Neuron (in vitro differentiated cells): ENCODE data around the gene TMC2.
A peak's percentile ranks its signal among the peaks of the same experiment; 100 is the strongest.
"Not testable (repeated sequence)": the region's sequence is repeated elsewhere in the genome, so short reads cannot be mapped to it uniquely, and the experiment has no call there.

Experiments
- H2AFZ ChIP-seq: one replicate; pipeline ENCODE4 v1.6.1; 2013; ENCODE audit warnings: low read depth, mild to moderate bottlenecking, inconsistent platforms, low read length, moderate library complexity
- H3K27me3 ChIP-seq: one replicate; pipeline ENCODE4 v1.6.1; 2013; ENCODE audit warnings: low read length; ENCODE audit not compliant: insufficient read depth
- H3K36me3 ChIP-seq: one replicate; pipeline ENCODE4 v1.6.1; 2013; ENCODE audit warnings: low read length; ENCODE audit not compliant: insufficient read depth
- H3K4me1 ChIP-seq: one replicate; pipeline ENCODE4 v1.6.1; 2013; ENCODE audit warnings: low read length; ENCODE audit not compliant: insufficient read depth
- H3K4me3 ChIP-seq: 2 replicates; pipeline ENCODE4 v1.5.1; 2013; ENCODE audit warnings: mild to moderate bottlenecking, low read length, moderate library complexity
- H3K9me3 ChIP-seq: one replicate; pipeline ENCODE4 v1.6.1; 2013; ENCODE audit warnings: low read length

Gene TMC2

DNA sequence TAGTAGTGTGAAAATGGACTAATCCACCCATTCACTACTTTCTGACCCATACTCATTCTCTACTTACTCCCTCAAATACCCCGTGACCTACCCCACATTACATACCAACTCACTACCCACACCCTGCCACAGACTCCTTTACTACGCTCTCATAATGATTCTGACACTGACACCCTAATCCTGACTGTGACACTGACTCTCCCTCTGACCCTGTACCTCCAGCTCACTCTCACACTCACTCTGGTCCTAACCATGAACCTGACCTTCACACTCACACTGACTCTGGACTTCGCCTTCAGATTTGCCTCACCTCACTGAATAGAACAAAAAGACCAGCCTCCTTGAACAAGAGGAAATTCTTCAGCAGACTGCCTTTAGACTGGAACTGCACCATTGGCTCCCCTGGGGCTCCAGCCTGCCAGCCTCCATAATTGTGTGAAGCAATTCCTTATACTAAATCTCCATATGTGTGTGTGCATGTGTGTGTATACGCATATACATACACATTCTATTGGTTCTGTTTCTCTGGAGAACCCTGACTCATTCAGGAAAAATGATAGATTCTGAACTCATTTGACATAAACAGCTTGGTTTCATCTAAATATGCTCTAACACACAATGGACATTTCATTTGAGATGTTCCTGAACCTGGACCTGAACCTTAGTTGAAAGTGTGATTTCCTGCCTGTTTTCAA is 17.1 kb upstream of the TMC2 start:
- Histone ChIP-seq H3K36me3 (no peaks in the 10 kb centered on the region), H3K4me1 (peaks cover 3% of the 10 kb centered on the region), H3K9me3 (no peaks in the 10 kb centered on the region), H3K4me3 (no peak overlapping the region), H3K27me3 (no peaks in the 10 kb centered on the region), H2AFZ (no peak overlapping the region)

DNA sequence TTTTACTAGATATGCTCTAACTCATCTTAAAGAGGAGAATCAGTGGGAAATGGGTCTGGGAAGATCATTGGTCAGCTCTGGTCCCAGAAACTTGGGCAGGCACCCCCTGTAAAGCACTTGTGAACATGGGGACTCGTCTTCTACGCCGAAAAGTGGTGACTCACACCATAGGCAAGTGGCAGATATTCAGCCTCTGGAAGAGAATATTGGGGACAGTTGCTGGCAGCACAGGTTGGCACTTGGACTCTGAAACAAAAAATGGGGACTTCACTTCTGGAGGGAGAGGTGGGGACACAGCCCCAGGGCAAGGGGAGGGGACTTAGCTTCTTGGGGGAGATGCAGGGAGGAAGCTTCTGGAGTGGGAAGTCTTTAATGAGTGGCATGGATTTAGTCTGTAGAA is 15.8 kb upstream of the TMC2 start:
- Histone ChIP-seq H3K4me1 (peaks cover 4% of the 10 kb centered on the region), H3K27me3 (no peaks in the 10 kb centered on the region), H3K9me3 (no peaks in the 10 kb centered on the region), H3K4me3 (no peak overlapping the region), H3K36me3 (no peaks in the 10 kb centered on the region), H2AFZ (no peak overlapping the region)

DNA sequence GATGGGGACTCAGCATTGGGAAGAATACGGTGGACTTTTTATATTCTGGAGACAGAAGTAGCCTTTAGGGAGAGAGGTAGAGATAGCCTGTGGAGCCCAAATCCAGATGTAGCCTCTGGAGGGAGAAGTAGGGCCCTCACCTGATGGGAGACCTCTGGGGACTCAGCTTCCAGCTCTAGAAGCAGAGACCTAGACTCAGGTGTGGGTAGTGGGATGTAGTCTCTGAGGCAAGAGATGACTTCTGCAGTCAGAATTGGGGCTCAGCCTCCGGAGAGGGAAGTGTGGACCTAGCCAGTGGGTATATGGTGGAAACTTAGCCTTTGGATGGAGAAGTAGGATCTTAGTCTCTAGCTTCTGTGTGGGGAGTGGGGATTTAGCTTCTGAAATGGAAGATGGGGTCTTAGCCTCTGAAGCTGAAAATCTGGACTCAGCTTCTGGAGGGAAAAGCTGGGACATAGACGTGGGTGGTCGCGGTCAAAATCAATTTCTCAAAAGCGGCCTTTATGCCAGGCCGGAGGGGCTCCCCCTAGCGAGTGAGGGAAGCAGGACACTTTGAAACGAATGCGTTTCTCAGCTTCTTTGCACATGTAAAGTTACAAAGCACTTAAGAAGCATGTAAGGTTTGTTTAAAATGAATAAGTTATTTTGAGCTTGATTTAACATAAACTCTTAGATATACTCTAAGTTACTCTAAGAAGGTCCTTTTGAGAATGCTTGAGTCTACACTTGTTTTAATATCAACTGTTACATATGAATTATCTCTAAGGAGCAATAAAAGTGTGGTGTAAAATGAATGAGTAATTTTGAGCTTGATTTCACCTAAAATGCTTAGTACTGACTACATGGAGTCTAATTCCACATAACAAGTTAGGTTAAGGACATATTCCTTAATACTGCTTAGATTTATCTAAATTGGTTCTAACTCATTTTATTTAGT is 14.7 kb upstream of the TMC2 start:
- no peaks in the 10 kb centered on the region for H3K36me3 ChIP-seq
- H2AFZ ChIP-seq: no peak overlapping the region
- no peak overlapping the region for H3K4me3 ChIP-seq
- H3K4me1 ChIP-seq: peaks cover 7% of the 10 kb centered on the region
- H3K9me3 ChIP-seq: no peaks in the 10 kb centered on the region
- H3K27me3 ChIP-seq: no peaks in the 10 kb centered on the region

- not testable (repeated sequence) for H3K9me3 ChIP-seq, H3K4me3 ChIP-seq, H3K36me3 ChIP-seq, H2AFZ ChIP-seq, H3K4me1 ChIP-seq, H3K27me3 ChIP-seq
Measured at GRCh38 chr20:2522826-2523429, 13.4 kb upstream of the TMC2 start.

DNA sequence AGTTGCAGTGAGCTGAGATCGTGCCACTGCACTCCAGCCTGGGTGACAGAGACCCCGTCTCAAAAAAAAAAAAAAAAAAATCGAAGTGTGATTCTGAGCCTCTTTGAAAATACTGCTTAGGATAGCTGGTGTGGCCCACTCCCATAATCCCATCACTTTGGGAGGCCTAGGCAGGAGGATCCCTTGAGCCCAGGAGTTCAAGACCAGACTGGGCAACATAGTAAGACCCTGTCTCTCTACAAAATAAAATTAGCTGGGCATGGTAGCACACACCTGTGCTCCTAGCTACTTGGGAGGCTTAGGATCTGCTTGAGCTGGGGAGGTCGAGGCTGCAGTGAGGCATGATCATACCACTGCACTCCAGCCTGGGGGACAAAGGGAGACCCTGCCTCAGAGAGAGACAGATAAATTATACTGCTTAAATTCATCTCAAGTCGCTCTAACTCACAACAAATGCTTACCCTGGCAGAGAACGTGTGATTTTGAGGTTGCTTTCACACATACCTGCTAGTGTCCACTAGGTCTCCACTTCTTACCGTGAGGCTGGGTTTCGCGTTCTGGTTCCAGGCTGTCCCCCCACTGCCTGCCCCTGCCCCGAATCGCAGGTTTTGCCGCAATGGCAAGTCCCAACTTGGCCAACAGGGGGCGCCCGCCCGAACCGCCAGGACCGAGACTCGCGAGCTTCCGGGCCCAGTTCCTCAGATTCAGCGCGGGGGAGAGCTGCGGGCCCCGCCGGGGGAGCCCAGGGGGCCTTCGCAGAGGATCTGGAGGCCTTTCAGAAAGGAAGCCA is 12.3 kb upstream of the TMC2 start:
- no peaks in the 10 kb centered on the region for H3K27me3 ChIP-seq
- peaks cover 7% of the 10 kb centered on the region for H3K4me1 ChIP-seq
- H3K4me3 ChIP-seq: peak overlapping the region; percentile 81
- H2AFZ ChIP-seq: peak overlapping the region; percentile 91
- no peaks in the 10 kb centered on the region for H3K9me3 ChIP-seq
- no peaks in the 10 kb centered on the region for H3K36me3 ChIP-seq

- Histone ChIP-seq H3K27me3 (no peaks in the 10 kb centered on the region), H3K9me3 (no peaks in the 10 kb centered on the region), H3K36me3 (no peaks in the 10 kb centered on the region), H2AFZ (peak overlapping the region; percentile 91), H3K4me1 (peaks cover 7% of the 10 kb centered on the region), H3K4me3 (peak overlapping the region; percentile 81)
Measured at GRCh38 chr20:2524709-2525506, 11.5 kb upstream of the TMC2 start.

DNA sequence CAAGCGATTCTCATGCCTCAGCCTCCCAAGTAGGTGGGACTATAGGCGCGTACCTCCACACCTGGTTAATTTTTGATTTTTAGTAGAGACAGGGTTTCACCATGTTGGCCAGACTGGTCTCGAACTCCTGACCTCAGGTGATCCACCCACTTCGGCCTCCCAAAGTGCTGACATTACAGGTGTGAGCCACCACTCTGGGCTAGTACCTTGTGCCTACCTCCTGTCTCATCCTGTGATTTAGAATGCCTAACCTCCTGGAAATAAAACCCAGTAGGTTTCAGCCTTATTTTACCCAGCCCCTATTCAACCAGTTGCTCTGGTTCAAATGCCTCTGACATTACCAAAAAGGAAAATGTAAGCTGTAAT is 10.2 kb upstream of the TMC2 start:
- H2AFZ ChIP-seq, H3K4me3 ChIP-seq, H3K4me1 ChIP-seq, H3K36me3 ChIP-seq, H3K9me3 ChIP-seq, H3K27me3 ChIP-seq: not testable (repeated sequence)

- peaks cover 7% of the 10 kb centered on the region for H3K4me1 ChIP-seq
- no peak overlapping the region for H3K4me3 ChIP-seq
- H3K27me3 ChIP-seq: no peaks in the 10 kb centered on the region
- no peaks in the 10 kb centered on the region for H3K9me3 ChIP-seq
- no peaks in the 10 kb centered on the region for H3K36me3 ChIP-seq
- no peak overlapping the region for H2AFZ ChIP-seq
Measured at GRCh38 chr20:2527762-2528161, 8.6 kb upstream of the TMC2 start.

- Histone ChIP-seq H3K4me3 (no peak overlapping the region), H3K36me3 (no peaks in the 10 kb centered on the region), H3K27me3 (no peaks in the 10 kb centered on the region), H3K4me1 (peaks cover 7% of the 10 kb centered on the region), H2AFZ (no peak overlapping the region), H3K9me3 (no peaks in the 10 kb centered on the region)
Measured at GRCh38 chr20:2528671-2529271, 7.6 kb upstream of the TMC2 start.

GRCh38 chr20:2533118-2533517 is 3.3 kb upstream of the TMC2 start:
- Histone ChIP-seq H3K4me3 (no peak overlapping the region), H3K9me3 (no peaks in the 10 kb centered on the region), H2AFZ (no peak overlapping the region), H3K27me3 (peaks cover 16% of the 10 kb centered on the region), H3K36me3 (no peaks in the 10 kb centered on the region), H3K4me1 (no peaks in the 10 kb centered on the region)

DNA sequence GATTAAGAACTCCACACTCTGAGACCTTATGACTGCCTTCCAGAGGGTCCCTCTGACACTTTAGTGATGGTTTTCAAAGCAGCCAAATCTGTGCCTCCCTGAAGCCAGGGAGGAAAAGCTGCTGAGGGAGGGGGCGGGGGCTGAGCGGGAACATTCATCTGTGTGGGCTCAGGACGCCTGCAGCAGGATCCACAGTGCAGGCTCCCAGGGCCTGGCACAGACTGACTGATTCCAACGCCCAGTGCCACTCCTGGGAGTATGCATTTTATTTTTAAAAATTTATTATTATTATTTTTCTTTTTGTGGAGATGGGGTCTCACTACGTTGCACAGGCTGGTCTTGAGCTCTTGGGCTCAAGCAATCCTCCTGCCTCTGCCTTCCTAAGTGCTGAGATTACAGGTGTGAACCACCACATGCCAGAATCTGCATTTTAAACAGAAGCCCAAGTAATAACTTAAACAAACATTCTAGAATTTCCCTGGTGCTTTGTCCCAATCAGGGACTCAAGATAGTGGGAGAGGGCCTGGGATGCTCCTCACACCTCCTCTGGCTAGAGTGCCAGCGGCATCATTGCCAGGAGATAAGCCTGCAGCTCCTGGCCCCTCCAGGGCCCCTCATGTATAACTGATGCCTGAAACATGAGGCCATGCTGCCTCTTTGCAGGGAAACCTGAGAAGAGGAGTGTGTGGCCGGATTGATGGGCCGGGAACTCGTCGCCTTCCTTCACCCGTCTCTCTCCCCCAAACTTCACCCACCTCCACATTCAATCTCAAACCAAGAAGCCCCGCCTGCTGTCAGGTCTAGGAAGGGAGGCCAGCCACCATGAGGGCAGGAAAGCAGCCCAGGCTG is 438 bp upstream of the TMC2 start:
- H3K4me3 ChIP-seq: no peak overlapping the region
- no peaks in the 10 kb centered on the region for H3K36me3 ChIP-seq
- no peaks in the 10 kb centered on the region for H3K9me3 ChIP-seq
- peaks cover 20% of the 10 kb centered on the region for H3K27me3 ChIP-seq
- peaks cover 9% of the 10 kb centered on the region for H3K4me1 ChIP-seq
- no peak overlapping the region for H2AFZ ChIP-seq
